HG02938 (cell line): Measurements from ENCODE around the gene SENP7.
"Not testable (repeated sequence)": the region's sequence is repeated elsewhere in the genome, so short reads cannot be mapped to it uniquely, and the experiment has no call there.

ENCODE experiments used
- ATAC-seq: cut with Tn5 transposase; IDR thresholded peaks from one replicate; pipeline ENCODE4 v1.9.1; 2021; ENCODE audit warnings: mild to moderate bottlenecking, moderate library complexity; ENCODE audit not compliant: unreplicated experiment

SENP7 gene

GRCh38 chr3:101454629-101455028 lies 58.4 kb downstream of the SENP7 start:
- no peak for ATAC-seq

- ATAC-seq = no peak
Observed at GRCh38 chr3:101453961-101454360, 59.1 kb downstream of the SENP7 start.

GRCh38 chr3:101438641-101439040 lies 74.4 kb downstream of the SENP7 start:
- ATAC-seq = not testable (repeated sequence)

- ATAC-seq = no peak
Observed at GRCh38 chr3:101433652-101434051, 79.4 kb downstream of the SENP7 start.

GRCh38 chr3:101423984-101424888 lies 88.8 kb downstream of the SENP7 start:
- no peak for ATAC-seq

GRCh38 chr3:101418851-101419250 lies 94.2 kb downstream of the SENP7 start:
- ATAC-seq = no peak

- no peak for ATAC-seq
Observed at GRCh38 chr3:101414121-101414520, 98.9 kb downstream of the SENP7 start.

- ATAC-seq = no peak
Observed at GRCh38 chr3:101413656-101414055, 99.4 kb downstream of the SENP7 start.

GRCh38 chr3:101391413-101391950 lies 121.5 kb downstream of the SENP7 start:
- ATAC-seq = no peak

- no peak for ATAC-seq
Observed at GRCh38 chr3:101388706-101389105, 124.3 kb downstream of the SENP7 start.

- no peak for ATAC-seq
Observed at GRCh38 chr3:101387351-101387750, 125.7 kb downstream of the SENP7 start.

GRCh38 chr3:101384426-101384825 lies 128.6 kb downstream of the SENP7 start:
- ATAC-seq = no peak

GRCh38 chr3:101383656-101384055 lies 129.4 kb downstream of the SENP7 start:
- no peak for ATAC-seq

- ATAC-seq = no peak
Observed at GRCh38 chr3:101383156-101383575, 129.8 kb downstream of the SENP7 start.

GRCh38 chr3:101381809-101382208 lies 131.2 kb downstream of the SENP7 start:
- ATAC-seq = no peak

- ATAC-seq = peak; percentile 97
Observed at GRCh38 chr3:101379658-101380376, 133.2 kb downstream of the SENP7 start.

- no peak for ATAC-seq
Observed at GRCh38 chr3:101377796-101378195, 135.2 kb downstream of the SENP7 start.

- ATAC-seq = no peak
Observed at GRCh38 chr3:101377209-101377608, 135.8 kb downstream of the SENP7 start.

- no peak for ATAC-seq
Observed at GRCh38 chr3:101375586-101375985, 137.4 kb downstream of the SENP7 start.

- ATAC-seq = no peak
Observed at GRCh38 chr3:101362406-101362805, 150.6 kb downstream of the SENP7 start.

GRCh38 chr3:101351829-101352228 lies 161.2 kb downstream of the SENP7 start:
- no peak for ATAC-seq

- ATAC-seq = no peak
Observed at GRCh38 chr3:101340591-101340990, 172.4 kb downstream of the SENP7 start.
